Uterus (tissue), 4 donors: ENCODE results near the gene CREB3L1. TPM values are rescaled to one million over a fixed set of nuclear protein-coding genes. Genes with fewer than 3 reads are reported as not detected.
A peak's percentile ranks its signal among the peaks of the same experiment; 100 is the strongest.

Source experiments
- DNase-seq, 2 donors: peaks; one replicate each; pipeline ENCODE4 v3.0.0-alpha.2; 2019 to 2020
- H3K27ac ChIP-seq, 2 donors: fragments of 200-600 bp; sonication (generic); 1 replicate in 1 of 2; 2 replicates in 1 of 2; pipeline ENCODE4 v1.5.1; 2016 to 2018
- H3K27me3 ChIP-seq, 2 donors: fragments of 200-600 bp; sonication (generic); one replicate each; pipeline ENCODE4 v1.5.1; 2018 to 2019; ENCODE audit warnings: control low read depth in 1 of 2
- H3K36me3 ChIP-seq, 2 donors: fragments of 200-600 bp; sonication (generic); one replicate each; pipeline ENCODE4 v1.5.1; 2019; ENCODE audit warnings: control low read depth in 1 of 2
- H3K4me1 ChIP-seq, 2 donors: fragments of 200-600 bp; sonication (generic); one replicate each; pipeline ENCODE4 v1.5.1; 2018 to 2019; ENCODE audit warnings: control low read depth in 1 of 2
- H3K4me3 ChIP-seq, 2 donors: fragments of 200-600 bp; sonication (generic); 1 replicate in 1 of 2; 2 replicates in 1 of 2; pipeline ENCODE4 v1.5.1; 2018 to 2019; ENCODE audit warnings: mild to moderate bottlenecking in 1 of 2
- H3K9me3 ChIP-seq, 2 donors: fragments of 200-600 bp; sonication (generic); one replicate each; pipeline ENCODE4 v1.5.1; 2019; ENCODE audit warnings: control low read depth in 1 of 2
- POLR2A ChIP-seq, 2 donors: fragments of 450-650 bp; IDR thresholded peaks; one replicate each; pipeline ENCODE4 v1.6.1; 2016; ENCODE audit warnings: antibody characterized with exemption in 2 of 2, mild to moderate bottlenecking in 1 of 2, moderate library complexity in 1 of 2
- intact Hi-C: fragments of 100-400 bp; cut with DNase I; formaldehyde crosslinking; loops from one replicate; pipeline ENCODE4 v1.15.1; 2023; ENCODE audit warnings: low total_unique reads
- total RNA-seq, 4 donors: library from RNA; depleted of rRNA in 3 of 4; stranded (reverse); fragments of >200 nt in 3 of 4; gene quantifications; one replicate each; pipeline versions ENCODE4 v1.1.0 to v1.2.4, GENCODE V29; 2014 to 2023
- TF ChIP-seq, protein P1 (sequence below), 4 experiments: fragments of 200-600 bp in 2 of 4; fragments of 450-650 bp in 2 of 4; sonication (generic) in 2 of 4; IDR thresholded peaks; one replicate each; pipeline ENCODE4 v1.5.1; 2016 to 2019; ENCODE audit warnings: antibody characterized with exemption in 4 of 4, mild to moderate bottlenecking in 2 of 4, moderate library complexity in 1 of 4
- donor health status: DM: yes; HTN: yes; CAD: no.

Gene CREB3L1
- total RNA-seq, 4 donors from 2014 or later, result 2.0 to 20.8 (median 14.8) TPM; not detected in 1

DNA sequence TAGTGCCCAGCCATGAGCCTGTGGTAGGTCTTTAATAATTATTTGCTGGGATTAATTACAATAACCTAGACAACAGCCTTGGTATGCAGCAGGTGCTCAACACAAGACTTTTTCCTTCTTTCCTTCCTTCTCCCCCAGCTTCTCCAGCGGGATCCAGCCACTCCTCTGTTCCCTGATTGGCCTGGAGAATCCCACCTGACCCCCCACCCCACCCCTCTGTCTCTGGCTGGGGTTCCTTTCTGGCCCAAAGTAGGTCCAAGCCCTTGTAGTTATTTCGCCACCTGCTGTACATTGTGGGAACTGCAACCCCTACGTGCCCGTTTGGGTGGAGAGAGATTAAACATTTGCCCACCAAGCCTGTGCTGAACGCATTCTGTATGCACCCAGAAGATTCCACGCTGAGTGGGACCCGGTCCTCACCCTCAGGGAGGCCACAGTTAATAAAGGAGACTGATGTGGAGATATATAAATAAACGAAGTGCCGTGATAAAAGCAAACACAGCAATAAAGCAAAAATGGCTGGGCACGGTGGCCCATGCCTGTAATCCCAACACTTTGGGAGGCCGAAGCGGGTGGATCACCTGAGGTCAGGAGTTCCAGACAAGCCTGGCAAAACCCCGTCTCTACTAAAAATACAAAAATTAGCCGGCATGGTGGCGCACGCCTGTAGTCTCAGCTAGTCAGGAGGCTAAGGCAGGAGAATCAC, 37.7 kb downstream of the CREB3L1 start:
- peak; percentile 58 to 69 for DNase-seq
- Histone ChIP-seq H3K9me3 (no peaks in the 10 kb centered on the region), H3K4me3 (no peak overlapping the region), H3K36me3 (no peaks in the 10 kb centered on the region), H3K27me3 (no peaks in the 10 kb centered on the region), H3K4me1 (no peaks in the 10 kb centered on the region), H3K27ac (no peak overlapping the region)
- intact Hi-C loops, result no loop called here
- TF ChIP-seq POLR2A (IDR thresholded peaks at IDR 0.05), result no peak
- TF ChIP-seq, protein P1, sequence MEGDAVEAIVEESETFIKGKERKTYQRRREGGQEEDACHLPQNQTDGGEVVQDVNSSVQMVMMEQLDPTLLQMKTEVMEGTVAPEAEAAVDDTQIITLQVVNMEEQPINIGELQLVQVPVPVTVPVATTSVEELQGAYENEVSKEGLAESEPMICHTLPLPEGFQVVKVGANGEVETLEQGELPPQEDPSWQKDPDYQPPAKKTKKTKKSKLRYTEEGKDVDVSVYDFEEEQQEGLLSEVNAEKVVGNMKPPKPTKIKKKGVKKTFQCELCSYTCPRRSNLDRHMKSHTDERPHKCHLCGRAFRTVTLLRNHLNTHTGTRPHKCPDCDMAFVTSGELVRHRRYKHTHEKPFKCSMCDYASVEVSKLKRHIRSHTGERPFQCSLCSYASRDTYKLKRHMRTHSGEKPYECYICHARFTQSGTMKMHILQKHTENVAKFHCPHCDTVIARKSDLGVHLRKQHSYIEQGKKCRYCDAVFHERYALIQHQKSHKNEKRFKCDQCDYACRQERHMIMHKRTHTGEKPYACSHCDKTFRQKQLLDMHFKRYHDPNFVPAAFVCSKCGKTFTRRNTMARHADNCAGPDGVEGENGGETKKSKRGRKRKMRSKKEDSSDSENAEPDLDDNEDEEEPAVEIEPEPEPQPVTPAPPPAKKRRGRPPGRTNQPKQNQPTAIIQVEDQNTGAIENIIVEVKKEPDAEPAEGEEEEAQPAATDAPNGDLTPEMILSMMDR (IDR thresholded peaks at IDR 0.05), result peak; percentile 60 to 82 (median 72)

DNA sequence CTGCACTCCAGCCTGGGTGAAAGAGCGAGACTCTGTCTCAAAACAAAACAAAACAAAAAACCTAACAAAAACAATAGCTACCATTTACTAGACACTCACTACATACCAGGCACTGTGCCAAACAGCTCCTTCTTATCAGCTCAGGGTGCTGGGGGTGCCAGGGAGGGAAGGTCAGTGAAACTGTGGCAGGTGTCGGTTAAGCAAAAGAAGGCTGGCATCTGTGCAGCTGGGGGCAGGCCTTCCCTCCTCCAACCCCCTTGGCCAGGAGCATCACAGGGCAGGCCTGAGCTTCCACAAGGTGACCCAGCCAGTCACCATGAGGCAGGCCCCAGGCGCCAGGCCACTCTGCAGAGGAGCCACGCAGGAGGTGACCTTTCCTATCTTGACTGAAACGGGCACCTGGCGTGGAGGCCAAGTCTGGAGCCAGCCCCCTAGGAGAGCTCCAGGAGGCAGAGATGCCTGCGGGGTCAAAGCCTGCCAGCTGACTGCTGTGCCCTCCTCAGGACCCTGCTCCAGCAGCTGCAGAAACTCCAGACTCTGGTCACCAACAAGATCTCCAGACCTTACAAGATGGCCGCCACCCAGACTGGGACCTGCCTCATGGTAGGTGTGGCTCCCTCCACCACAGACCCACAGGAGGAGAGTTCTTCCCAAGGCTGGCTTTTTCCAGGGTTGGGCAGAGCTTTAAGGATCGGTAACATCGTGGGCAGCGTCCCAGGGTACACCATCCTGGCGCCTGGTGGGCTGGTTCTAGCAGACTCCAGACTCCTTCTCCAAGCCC, 38.5 kb downstream of the CREB3L1 start:
- no peaks in the 10 kb centered on the region for H3K36me3 ChIP-seq
- H3K27ac ChIP-seq, result no peak overlapping the region
- no peak for DNase-seq
- TF ChIP-seq, protein P1 (IDR thresholded peaks at IDR 0.05), result no peak
- TF ChIP-seq POLR2A (IDR thresholded peaks at IDR 0.05), result no peak
- intact Hi-C loops, result no loop called here
- H3K4me1 ChIP-seq, result no peaks in the 10 kb centered on the region
- no peaks in the 10 kb centered on the region for H3K27me3 ChIP-seq
- H3K9me3 ChIP-seq, result no peaks in the 10 kb centered on the region
- no peak overlapping the region for H3K4me3 ChIP-seq

DNA sequence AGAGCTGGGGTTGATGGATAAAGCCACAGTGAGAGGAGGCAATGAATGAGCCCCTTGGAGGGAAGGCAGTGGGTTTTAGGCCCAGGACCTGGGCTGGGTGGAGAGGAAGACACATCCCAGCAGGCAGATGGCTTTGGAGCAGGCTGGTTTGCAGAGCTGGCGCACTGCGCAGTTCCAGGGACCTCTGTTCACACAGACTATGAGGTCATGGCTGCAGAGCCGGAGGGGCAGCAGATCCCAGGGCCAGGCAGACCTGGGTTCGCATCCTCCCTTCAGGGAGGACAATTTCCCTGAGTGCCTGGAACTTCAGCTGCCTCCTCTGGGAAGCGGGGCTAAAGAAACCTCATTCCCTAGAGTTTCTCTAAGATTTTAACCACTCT, 41.6 kb downstream of the CREB3L1 start:
- Histone ChIP-seq H3K4me1 (no peaks in the 10 kb centered on the region), H3K27me3 (no peaks in the 10 kb centered on the region), H3K4me3 (no peak overlapping the region), H3K9me3 (no peaks in the 10 kb centered on the region), H3K27ac (no peak overlapping the region), H3K36me3 (no peaks in the 10 kb centered on the region)
- TF ChIP-seq, protein P1 (IDR thresholded peaks at IDR 0.05), result no peak
- no peak for TF ChIP-seq POLR2A (IDR thresholded peaks at IDR 0.05)
- no peak for DNase-seq
- intact Hi-C loops, result no loop called here

DNA sequence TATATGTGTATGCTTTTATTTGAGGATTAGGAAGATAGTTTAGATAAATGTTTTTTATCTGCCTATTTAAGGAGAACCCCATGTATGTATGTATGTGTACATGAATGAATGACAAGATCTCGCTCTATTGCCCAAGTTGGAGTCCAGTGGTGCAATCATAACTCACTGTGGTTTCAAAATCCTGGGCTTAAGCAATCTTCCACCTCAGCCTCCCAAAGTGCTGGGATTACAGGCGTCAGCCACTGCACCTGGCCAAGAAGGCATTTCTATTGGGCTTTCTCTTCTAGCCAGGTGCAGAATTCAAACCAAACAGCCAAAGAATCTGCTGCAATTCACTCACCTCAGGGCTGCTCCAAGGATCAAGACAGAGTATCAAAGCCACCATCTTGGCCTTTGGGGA, 44.3 kb downstream of the CREB3L1 start:
- H3K4me1 ChIP-seq, result no peaks in the 10 kb centered on the region
- DNase-seq, result no peak
- no peaks in the 10 kb centered on the region for H3K27me3 ChIP-seq
- no peak overlapping the region for H3K4me3 ChIP-seq
- TF ChIP-seq POLR2A (IDR thresholded peaks at IDR 0.05), result no peak
- TF ChIP-seq, protein P1 (IDR thresholded peaks at IDR 0.05), result no peak
- intact Hi-C loops, result no loop called here
- H3K9me3 ChIP-seq, result no peaks in the 10 kb centered on the region
- H3K36me3 ChIP-seq, result no peaks in the 10 kb centered on the region
- H3K27ac ChIP-seq, result no peak overlapping the region

DNA sequence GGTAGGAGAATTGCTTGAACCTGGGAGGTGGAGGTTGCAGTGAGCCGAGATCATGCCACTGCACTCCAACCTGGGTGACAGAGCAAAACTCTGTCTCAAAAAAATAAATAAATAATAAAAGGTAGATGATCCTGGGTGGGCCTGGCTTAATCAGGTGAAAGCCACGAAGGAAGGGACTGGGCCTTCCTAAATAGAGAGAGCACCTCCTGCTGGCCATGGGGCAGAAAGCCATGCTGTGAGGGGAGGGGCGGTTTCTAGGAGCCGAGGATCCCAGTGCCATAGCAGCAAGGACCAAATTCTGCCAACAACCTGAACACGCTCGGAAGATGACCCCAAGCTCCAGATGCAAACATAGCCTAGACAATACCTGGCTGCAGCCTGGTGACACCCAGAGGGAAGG, 45.3 kb downstream of the CREB3L1 start:
- intact Hi-C loops, result no loop called here
- TF ChIP-seq, protein P1 (IDR thresholded peaks at IDR 0.05), result no peak
- no peak for TF ChIP-seq POLR2A (IDR thresholded peaks at IDR 0.05)
- H3K4me3 ChIP-seq, result no peak overlapping the region

More for the DNA sequence above, 45.3 kb downstream of the CREB3L1 start:
- no peaks in the 10 kb centered on the region for H3K4me1 ChIP-seq
- no peaks in the 10 kb centered on the region for H3K27me3 ChIP-seq
- DNase-seq, result no peak
- H3K9me3 ChIP-seq, result no peaks in the 10 kb centered on the region
- no peaks in the 10 kb centered on the region for H3K36me3 ChIP-seq
- no peak overlapping the region for H3K27ac ChIP-seq
